Hematopoietic multipotent progenitor cell treated with erythropoietin and hydrocortisone succinate and interleukin-3 and kit ligand, for 6 days (in vitro differentiated cells): Measurements from ENCODE around the gene FHOD1.

Source experiments
- DNase-seq: peaks from one replicate; pipeline ENCODE4 v3.0.0-alpha.2; 2015

Gene FHOD1

GRCh38 chr16:67206129-67206837, 41.0 kb downstream of the FHOD1 start:
- no peak for DNase-seq

- DNase-seq: no peak
Measured at GRCh38 chr16:67204076-67204475, 43.2 kb downstream of the FHOD1 start.

- DNase-seq: no peak
Measured at GRCh38 chr16:67202956-67203493, 44.3 kb downstream of the FHOD1 start.

- DNase-seq: no peak
Measured at GRCh38 chr16:67202426-67202825, 44.9 kb downstream of the FHOD1 start.

GRCh38 chr16:67201411-67202345, 45.6 kb downstream of the FHOD1 start:
- no peak for DNase-seq

GRCh38 chr16:67200491-67200890, 46.8 kb downstream of the FHOD1 start:
- no peak for DNase-seq

- DNase-seq: no peak
Measured at GRCh38 chr16:67199808-67200198, 47.5 kb downstream of the FHOD1 start.

- no peak for DNase-seq
Measured at GRCh38 chr16:67199011-67199807, 48.1 kb downstream of the FHOD1 start, which contains the start of gene ELMO3. Gene ELMO3, plus strand, starts transcription at chr16:67199131. Its CDS starts 196 bp downstream, at chr16:67199327.

- DNase-seq: peak; percentile 84
Measured at GRCh38 chr16:67198238-67198734, 49.0 kb downstream of the FHOD1 start.

- no peak for DNase-seq
Measured at GRCh38 chr16:67197704-67198103, 49.6 kb downstream of the FHOD1 start.

GRCh38 chr16:67196881-67197280, 50.4 kb downstream of the FHOD1 start:
- no peak for DNase-seq

GRCh38 chr16:67195676-67196075, 51.6 kb downstream of the FHOD1 start:
- no peak for DNase-seq

- peak; percentile 90 for DNase-seq
Measured at GRCh38 chr16:67194260-67194659, 53.0 kb downstream of the FHOD1 start.

GRCh38 chr16:67193536-67193935, 53.7 kb downstream of the FHOD1 start:
- no peak for DNase-seq

GRCh38 chr16:67192781-67193361, 54.4 kb downstream of the FHOD1 start:
- peak; percentile 52 for DNase-seq

- DNase-seq: peak; percentile 97
Measured at GRCh38 chr16:67191995-67192681, 55.1 kb downstream of the FHOD1 start, which contains the start of gene E2F4. Gene E2F4, plus strand, starts transcription at chr16:67192155. Its CDS starts 73 bp downstream, at chr16:67192228.

GRCh38 chr16:67191411-67191994, 55.8 kb downstream of the FHOD1 start:
- no peak for DNase-seq

GRCh38 chr16:67190448-67191399, 56.6 kb downstream of the FHOD1 start:
- DNase-seq: peak; percentile 68

GRCh38 chr16:67190041-67190440, 57.2 kb downstream of the FHOD1 start, which contains the start of gene EXOC3L1:
Gene EXOC3L1, minus strand, starts transcription at chr16:67190136. Its CDS starts 460 bp downstream, at chr16:67189676.
- no peak for DNase-seq

GRCh38 chr16:67188798-67189197, 58.5 kb downstream of the FHOD1 start:
- DNase-seq: no peak
